ENCODE results near the gene FBXO39. TPM values are rescaled to one million over a fixed set of nuclear protein-coding genes. Genes with fewer than 3 reads are reported as not detected.

Gene FBXO39
- total RNA-seq, 5 donors from 2014 or later (not counting 1 experiment from before 2014, with no cell fraction given), result 0.26 to 1.4 (median 0.53) TPM

- no peaks in the 10 kb centered on the region for H3K9me3 Mint-ChIP-seq
- H3K4me1 Mint-ChIP-seq, result peaks cover 38 to 52% (median 48%) of the 10 kb centered on the region in 3 donors
- ChIA-PET POLR2A (no interaction called here), CTCF (interaction anchor here in 1 of 2 donors (0.8 kb wide), 1 partner anchor 91 kb away, joined by 3 read pairs; no protein-coding TSS in a partner anchor)
- H3K36me3 Mint-ChIP-seq, result peaks cover 9% of the 10 kb centered on the region
- peak overlapping the region; percentile 34 to 87 for H3K27ac Mint-ChIP-seq
- Histone ChIP-seq H3K9me3 (no peaks in the 10 kb centered on the region), H3K36me3 (ENCODE audit: control insufficient read depth in 2 of 2, extremely low read depth in 1 of 2, insufficient read depth in 1 of 2, low read length in 1 of 2) (peaks cover 0 to 3% of the 10 kb centered on the region in 2 donors), H3K4me3 (ENCODE audit: control insufficient read depth in 1 of 2, extremely low read depth in 1 of 2, low read length in 1 of 2) (no peak overlapping the region), H3K27me3 (replicated peaks in 1 of 2; ENCODE audit: control insufficient read depth in 2 of 2, extremely low read depth in 1 of 2, insufficient read depth in 2 of 2, low read length in 1 of 2) (no peaks in the 10 kb centered on the region), H3K4me1 (ENCODE audit: control insufficient read depth in 1 of 2, extremely low read depth in 1 of 2, insufficient read depth in 2 of 2, low read length in 2 of 2) (peaks cover 6 to 45% of the 10 kb centered on the region in 2 experiments), H3K27ac (ENCODE audit: low read length) (peak overlapping the region; percentile 69)
- WGBS (ENCODE audit: insufficient coverage), result 0% methylated on average over 1 of the region's 9 CpGs
- ATAC-seq (replicated peaks in 1 of 4) (peak in 2 of 4 experiments; percentile 21 to 53), DNase-seq (peak in 23 of 35 experiments; percentile 21 to 73 (median 40))
- H3K27me3 Mint-ChIP-seq, result no peaks in the 10 kb centered on the region
- H3K4me3 Mint-ChIP-seq, result peak overlapping the region in 2 of 3 donors; percentile 26 to 68
These were observed 23.0 kb upstream of the FBXO39 start for GRCh38 chr17:6753006-6753445.

- Histone ChIP-seq H3K27me3 (replicated peaks in 1 of 2; ENCODE audit: control insufficient read depth in 2 of 2, extremely low read depth in 1 of 2, insufficient read depth in 2 of 2, low read length in 1 of 2) (no peaks in the 10 kb centered on the region), H3K9me3 (no peaks in the 10 kb centered on the region), H3K4me1 (ENCODE audit: control insufficient read depth in 1 of 2, extremely low read depth in 1 of 2, insufficient read depth in 2 of 2, low read length in 2 of 2) (peaks cover 6 to 50% of the 10 kb centered on the region in 2 experiments), H3K27ac (ENCODE audit: low read length) (peak overlapping the region; percentile 69), H3K4me3 (ENCODE audit: control insufficient read depth in 1 of 2, extremely low read depth in 1 of 2, low read length in 1 of 2) (no peak overlapping the region), H3K36me3 (ENCODE audit: control insufficient read depth in 2 of 2, extremely low read depth in 1 of 2, insufficient read depth in 1 of 2, low read length in 1 of 2) (peaks cover under 1 to 8% of the 10 kb centered on the region in 2 donors)
- peaks cover 14% of the 10 kb centered on the region for H3K36me3 Mint-ChIP-seq
- ATAC-seq (replicated peaks in 1 of 4) (no peak), DNase-seq (no peak)
- no peaks in the 10 kb centered on the region for H3K27me3 Mint-ChIP-seq
- H3K4me1 Mint-ChIP-seq, result peaks cover 44 to 57% (median 53%) of the 10 kb centered on the region in 3 donors
- POLR2A ChIA-PET, result no interaction called here
- whole genome bisulfite sequencing (ENCODE audit: insufficient coverage), result no CpG with 5 or more reads among the region's 6 CpGs
- H3K9me3 Mint-ChIP-seq, result no peaks in the 10 kb centered on the region
- H3K4me3 Mint-ChIP-seq, result peak overlapping the region in 1 of 3 donors; percentile 68
- CTCF ChIA-PET, result interaction anchor here in 1 of 2 donors (0.8 kb wide), 1 partner anchor 90 kb away, joined by 3 read pairs; no protein-coding TSS in a partner anchor
- H3K27ac Mint-ChIP-seq, result peak overlapping the region in 1 of 2 donors; percentile 87
These were observed 22.5 kb upstream of the FBXO39 start for GRCh38 chr17:6753546-6753945.

- Mint-ChIP-seq H3K9me3 (no peaks in the 10 kb centered on the region), H3K4me1 (peaks cover 57 to 59% (median 57%) of the 10 kb centered on the region in 3 donors), H3K36me3 (peaks cover 26% of the 10 kb centered on the region), H3K27ac (peak overlapping the region; percentile 97 to 99), H3K27me3 (no peaks in the 10 kb centered on the region), H3K4me3 (peak overlapping the region; percentile 87 to 99 (median 98))
- no peak for ATAC-seq (replicated peaks in 1 of 4)
- Histone ChIP-seq H3K27ac (ENCODE audit: low read length) (peak overlapping the region; percentile 75), H3K4me1 (ENCODE audit: control insufficient read depth in 1 of 2, extremely low read depth in 1 of 2, insufficient read depth in 2 of 2, low read length in 2 of 2) (peaks cover 6 to 55% of the 10 kb centered on the region in 2 experiments), H3K36me3 (ENCODE audit: control insufficient read depth in 2 of 2, extremely low read depth in 1 of 2, insufficient read depth in 1 of 2, low read length in 1 of 2) (peaks cover 7 to 24% of the 10 kb centered on the region in 2 donors), H3K4me3 (ENCODE audit: control insufficient read depth in 1 of 2, extremely low read depth in 1 of 2, low read length in 1 of 2) (peak overlapping the region; percentile 52 to 83), H3K9me3 (no peaks in the 10 kb centered on the region), H3K27me3 (replicated peaks in 1 of 2; ENCODE audit: control insufficient read depth in 2 of 2, extremely low read depth in 1 of 2, insufficient read depth in 2 of 2, low read length in 1 of 2) (no peaks in the 10 kb centered on the region)
- ChIA-PET POLR2A (interaction anchor here in 1 of 2 donors (0.7 kb wide), 1 partner anchor 104 kb away, joined by 3 read pairs; no protein-coding TSS in a partner anchor), CTCF (interaction anchor here in 1 of 2 donors (0.8 kb wide), 1 partner anchor 30 kb away, joined by 5 read pairs; no protein-coding TSS in a partner anchor)
- WGBS (ENCODE audit: insufficient coverage), result 94% methylated on average over 2 of the region's 5 CpGs
- no peak for DNase-seq
These were observed 20.7 kb upstream of the FBXO39 start for GRCh38 chr17:6755281-6755680.

GRCh38 chr17:6755731-6756184, 20.3 kb upstream of the FBXO39 start, which contains the start of gene XAF1:
XAF1 (plus strand) TSS chr17:6756046; CDS start chr17:6756079, 33 bp downstream.
- Histone ChIP-seq H3K9me3 (no peaks in the 10 kb centered on the region), H3K4me1 (ENCODE audit: control insufficient read depth in 1 of 2, extremely low read depth in 1 of 2, insufficient read depth in 2 of 2, low read length in 2 of 2) (peaks cover 6 to 55% of the 10 kb centered on the region in 2 experiments), H3K4me3 (ENCODE audit: control insufficient read depth in 1 of 2, extremely low read depth in 1 of 2, low read length in 1 of 2) (peak within 1 kb of the TSS; percentile 52 to 83), H3K27me3 (replicated peaks in 1 of 2; ENCODE audit: control insufficient read depth in 2 of 2, extremely low read depth in 1 of 2, insufficient read depth in 2 of 2, low read length in 1 of 2) (no peaks in the 10 kb centered on the region), H3K27ac (ENCODE audit: low read length) (peak within 1 kb of the TSS; percentile 75), H3K36me3 (ENCODE audit: control insufficient read depth in 2 of 2, extremely low read depth in 1 of 2, insufficient read depth in 1 of 2, low read length in 1 of 2) (peaks cover 7 to 29% of the 10 kb centered on the region in 2 donors)
- Mint-ChIP-seq H3K9me3 (no peaks in the 10 kb centered on the region), H3K4me1 (peaks cover 57 to 60% (median 60%) of the 10 kb centered on the region in 3 donors), H3K36me3 (peaks cover 31% of the 10 kb centered on the region), H3K27me3 (no peaks in the 10 kb centered on the region), H3K4me3 (peak within 1 kb of the TSS; percentile 87 to 99 (median 98)), H3K27ac (peak within 1 kb of the TSS; percentile 97 to 99)
- WGBS (ENCODE audit: insufficient coverage), result 3% methylated on average over 13 of the region's 14 CpGs
- ChIA-PET POLR2A (interaction anchor here in 1 of 2 donors (0.7 kb wide), 1 partner anchor 105 kb away, joined by 3 read pairs; no protein-coding TSS in a partner anchor), CTCF (interaction anchor here in 1 of 2 donors (0.8 kb wide), 1 partner anchor 29 kb away, joined by 5 read pairs; no protein-coding TSS in a partner anchor)
- DNase-seq, result peak in 34 of 35 experiments; percentile 19 to 73 (median 39)
- peak; percentile 80 to 84 (median 80) for ATAC-seq (replicated peaks in 1 of 4)

GRCh38 chr17:6756425-6757031, 19.5 kb upstream of the FBXO39 start:
- peak in 2 of 4 experiments; percentile 31 to 32 for ATAC-seq (replicated peaks in 1 of 4)
- peaks cover 6 to 55% of the 10 kb centered on the region in 2 experiments for H3K4me1 ChIP-seq (ENCODE audit: control insufficient read depth in 1 of 2, extremely low read depth in 1 of 2, insufficient read depth in 2 of 2, low read length in 2 of 2)
- peaks cover 57 to 64% (median 60%) of the 10 kb centered on the region in 3 donors for H3K4me1 Mint-ChIP-seq
- H3K27ac Mint-ChIP-seq, result peak overlapping the region; percentile 97 to 99
- H3K36me3 ChIP-seq (ENCODE audit: control insufficient read depth in 2 of 2, extremely low read depth in 1 of 2, insufficient read depth in 1 of 2, low read length in 1 of 2), result peaks cover 7 to 35% of the 10 kb centered on the region in 2 donors
- H3K27ac ChIP-seq (ENCODE audit: low read length), result peak overlapping the region; percentile 75
- ChIA-PET POLR2A (no interaction called here), CTCF (interaction anchor here in 1 of 2 donors (0.6 kb wide), 1 partner anchor 31 kb away, joined by 3 read pairs; no protein-coding TSS in a partner anchor)
- H3K27me3 ChIP-seq (replicated peaks in 1 of 2; ENCODE audit: control insufficient read depth in 2 of 2, extremely low read depth in 1 of 2, insufficient read depth in 2 of 2, low read length in 1 of 2), result no peaks in the 10 kb centered on the region
- H3K27me3 Mint-ChIP-seq, result no peaks in the 10 kb centered on the region
- H3K36me3 Mint-ChIP-seq, result peaks cover 39% of the 10 kb centered on the region
- peak overlapping the region; percentile 87 to 99 (median 98) for H3K4me3 Mint-ChIP-seq
- H3K9me3 Mint-ChIP-seq, result no peaks in the 10 kb centered on the region
- peak in 1 of 35 experiments; percentile 22 for DNase-seq
- H3K9me3 ChIP-seq, result no peaks in the 10 kb centered on the region
- H3K4me3 ChIP-seq (ENCODE audit: control insufficient read depth in 1 of 2, extremely low read depth in 1 of 2, low read length in 1 of 2), result peak overlapping the region; percentile 52 to 83
- WGBS (ENCODE audit: insufficient coverage), result no CpG with 5 or more reads among the region's 13 CpGs

- Histone ChIP-seq H3K27ac (ENCODE audit: low read length) (no peak overlapping the region), H3K4me3 (ENCODE audit: control insufficient read depth in 1 of 2, extremely low read depth in 1 of 2, low read length in 1 of 2) (no peak overlapping the region), H3K9me3 (no peaks in the 10 kb centered on the region), H3K36me3 (ENCODE audit: control insufficient read depth in 2 of 2, extremely low read depth in 1 of 2, insufficient read depth in 1 of 2, low read length in 1 of 2) (peaks cover 7 to 47% of the 10 kb centered on the region in 2 donors), H3K27me3 (replicated peaks in 1 of 2; ENCODE audit: control insufficient read depth in 2 of 2, extremely low read depth in 1 of 2, insufficient read depth in 2 of 2, low read length in 1 of 2) (no peaks in the 10 kb centered on the region), H3K4me1 (ENCODE audit: control insufficient read depth in 1 of 2, extremely low read depth in 1 of 2, insufficient read depth in 2 of 2, low read length in 2 of 2) (peaks cover 6 to 55% of the 10 kb centered on the region in 2 experiments)
- H3K4me3 Mint-ChIP-seq, result peak overlapping the region; percentile 62 to 87 (median 79)
- H3K36me3 Mint-ChIP-seq, result peaks cover 51% of the 10 kb centered on the region
- peaks cover 56 to 59% (median 56%) of the 10 kb centered on the region in 3 donors for H3K4me1 Mint-ChIP-seq
- DNase-seq, result no peak
- no CpG with 5 or more reads among the region's 2 CpGs for WGBS (ENCODE audit: insufficient coverage)
- ChIA-PET CTCF (no interaction called here), POLR2A (no interaction called here)
- no peak for ATAC-seq (replicated peaks in 1 of 4)
- H3K27ac Mint-ChIP-seq, result peak overlapping the region; percentile 65 to 79
- no peaks in the 10 kb centered on the region for H3K27me3 Mint-ChIP-seq
- no peaks in the 10 kb centered on the region for H3K9me3 Mint-ChIP-seq
These were observed 18.3 kb upstream of the FBXO39 start for GRCh38 chr17:6757747-6758146.
